Hepatocyte (in vitro differentiated cells): ENCODE results near the gene SMYD1. TPM values are rescaled to one million over a fixed set of nuclear protein-coding genes. Genes with fewer than 3 reads are reported as not detected.
A peak's percentile ranks its signal among the peaks of the same experiment; 100 is the strongest.

Experiments used
- DNase-seq: peaks from one replicate; pipeline ENCODE4 v3.0.0-alpha.2; 2016; ENCODE audit warnings: low spot score
- H2AFZ ChIP-seq: fragments of 200-600 bp; sonication (generic); 2 replicates; pipeline ENCODE4 v1.6.0; 2016; ENCODE audit warnings: antibody characterized with exemption, mild to moderate bottlenecking
- H3K27ac ChIP-seq: fragments of 200-600 bp; sonication (generic); 2 replicates; pipeline ENCODE4 v1.5.1; 2016; ENCODE audit warnings: mild to moderate bottlenecking
- H3K27me3 ChIP-seq: fragments of 200-600 bp; sonication (generic); 2 replicates; pipeline ENCODE4 v1.6.1; 2016
- H3K36me3 ChIP-seq: fragments of 200-600 bp; sonication (generic); replicated peaks from 2 replicates; pipeline ENCODE4 v1.5.1; 2016; ENCODE audit warnings: low read depth; ENCODE audit not compliant: insufficient read depth
- H3K4me1 ChIP-seq: fragments of 200-600 bp; sonication (generic); 2 replicates; pipeline ENCODE4 v1.5.1; 2016; ENCODE audit warnings: mild to moderate bottlenecking, moderate library complexity; ENCODE audit not compliant: insufficient read depth
- H3K4me2 ChIP-seq: fragments of 200-600 bp; sonication (generic); 2 replicates; pipeline ENCODE4 v1.6.0; 2016
- H3K4me3 ChIP-seq: fragments of 200-600 bp; sonication (generic); 2 replicates; pipeline ENCODE4 v1.5.1; 2016; ENCODE audit warnings: mild to moderate bottlenecking
- H3K79me2 ChIP-seq: fragments of 200-600 bp; sonication (generic); 2 replicates; pipeline ENCODE4 v1.6.0; 2017; ENCODE audit warnings: mild to moderate bottlenecking
- H3K9me2 ChIP-seq: fragments of 200-600 bp; sonication (generic); replicated peaks from 2 replicates; pipeline ENCODE4 v1.6.0; 2017; ENCODE audit warnings: mild to moderate bottlenecking; ENCODE audit not compliant: insufficient read depth
- H3K9me3 ChIP-seq: fragments of 200-600 bp; sonication (generic); 2 replicates; pipeline ENCODE4 v1.5.1; 2016; ENCODE audit warnings: low read depth, mild to moderate bottlenecking
- H4K20me1 ChIP-seq: fragments of 200-600 bp; sonication (generic); 2 replicates; pipeline ENCODE4 v1.6.0; 2016; ENCODE audit warnings: mild to moderate bottlenecking; ENCODE audit not compliant: insufficient read depth, poor library complexity, severe bottlenecking
- EZH2 ChIP-seq: fragments of 200-600 bp; sonication (generic); IDR thresholded peaks from 2 replicates; pipeline ENCODE4 v1.6.1; 2016; ENCODE audit warnings: antibody characterized with exemption, mild to moderate bottlenecking, borderline replicate concordance
- EZH2phosphoT487 ChIP-seq: fragments of 200-600 bp; sonication (generic); IDR thresholded peaks from one replicate; pipeline ENCODE4 v1.6.1; 2018; ENCODE audit warnings: antibody characterized with exemption, mild to moderate bottlenecking, low read depth, moderate library complexity; ENCODE audit not compliant: unreplicated experiment, severe bottlenecking
- WGBS: methylation state at CpG from one replicate; pipeline ENCODE4 v1.1.6; 2016; ENCODE audit warnings: low lambda C conversion rate; ENCODE audit errors: missing lambda C conversion rate; 5-methylcytosine and 5-hydroxymethylcytosine counted together
- polyA plus RNA-seq: library from polyadenylated mRNA; unstranded; fragments of >200 nt; fragmentation: Nextera tagmentation; extraction: Ambion mirVana; gene quantifications from 2 replicates; pipeline ENCODE4 v1.2.1, GENCODE V29; 2016
- total RNA-seq: library from RNA; depleted of rRNA; stranded (reverse); fragments of >200 nt; gene quantifications from 2 replicates; pipeline ENCODE4 v1.2.3, GENCODE V29; 2014
- TF ChIP-seq, protein P1 (sequence below): fragments of 200-600 bp; sonication (generic); IDR thresholded peaks from 2 replicates; pipeline ENCODE4 v1.5.1; 2016; ENCODE audit warnings: antibody characterized with exemption, mild to moderate bottlenecking; ENCODE audit not compliant: poor library complexity

The SMYD1 gene
- total and polyA plus RNA-seq, 2 experiments from 2014 or later, result 0.10 TPM; not detected in 1

DNA sequence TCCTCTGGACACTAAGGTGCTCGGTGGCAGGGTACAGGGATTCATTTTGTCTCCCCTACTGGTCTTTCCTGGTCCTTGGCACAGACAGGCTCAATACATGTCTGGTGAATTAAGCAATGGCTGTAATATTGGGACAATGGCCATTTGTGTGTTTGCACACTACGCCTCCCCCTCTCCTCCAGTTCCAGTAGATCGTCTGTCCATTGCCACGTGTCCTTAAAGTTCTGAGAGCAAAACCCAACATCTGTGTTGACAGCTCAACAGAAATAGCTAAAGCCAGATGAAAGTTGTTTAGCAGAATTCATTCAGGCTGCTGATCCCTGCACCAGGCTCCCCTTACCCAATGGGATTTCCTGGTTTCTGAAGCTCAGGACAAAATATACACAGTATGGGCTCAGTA, 69.2 kb downstream of the SMYD1 start:
- Histone ChIP-seq H3K27me3 (no peaks in the 10 kb centered on the region), H3K79me2 (no peaks in the 10 kb centered on the region), H2AFZ (no peak overlapping the region), H3K4me2 (no peak overlapping the region), H3K27ac (no peak overlapping the region), H3K4me3 (no peak overlapping the region), H3K36me3 (no peaks in the 10 kb centered on the region), H4K20me1 (no peaks in the 10 kb centered on the region), H3K4me1 (peaks cover 11% of the 10 kb centered on the region), H3K9me3 (no peaks in the 10 kb centered on the region), H3K9me2 (no peaks in the 10 kb centered on the region)
- DNase-seq, result no peak
- TF ChIP-seq, protein P1, sequence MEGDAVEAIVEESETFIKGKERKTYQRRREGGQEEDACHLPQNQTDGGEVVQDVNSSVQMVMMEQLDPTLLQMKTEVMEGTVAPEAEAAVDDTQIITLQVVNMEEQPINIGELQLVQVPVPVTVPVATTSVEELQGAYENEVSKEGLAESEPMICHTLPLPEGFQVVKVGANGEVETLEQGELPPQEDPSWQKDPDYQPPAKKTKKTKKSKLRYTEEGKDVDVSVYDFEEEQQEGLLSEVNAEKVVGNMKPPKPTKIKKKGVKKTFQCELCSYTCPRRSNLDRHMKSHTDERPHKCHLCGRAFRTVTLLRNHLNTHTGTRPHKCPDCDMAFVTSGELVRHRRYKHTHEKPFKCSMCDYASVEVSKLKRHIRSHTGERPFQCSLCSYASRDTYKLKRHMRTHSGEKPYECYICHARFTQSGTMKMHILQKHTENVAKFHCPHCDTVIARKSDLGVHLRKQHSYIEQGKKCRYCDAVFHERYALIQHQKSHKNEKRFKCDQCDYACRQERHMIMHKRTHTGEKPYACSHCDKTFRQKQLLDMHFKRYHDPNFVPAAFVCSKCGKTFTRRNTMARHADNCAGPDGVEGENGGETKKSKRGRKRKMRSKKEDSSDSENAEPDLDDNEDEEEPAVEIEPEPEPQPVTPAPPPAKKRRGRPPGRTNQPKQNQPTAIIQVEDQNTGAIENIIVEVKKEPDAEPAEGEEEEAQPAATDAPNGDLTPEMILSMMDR, result no peak
- TF ChIP-seq EZH2 (no peak), EZH2phosphoT487 (no peak)
- 85% methylated on average over 4 of the region's 4 CpGs for WGBS

DNA sequence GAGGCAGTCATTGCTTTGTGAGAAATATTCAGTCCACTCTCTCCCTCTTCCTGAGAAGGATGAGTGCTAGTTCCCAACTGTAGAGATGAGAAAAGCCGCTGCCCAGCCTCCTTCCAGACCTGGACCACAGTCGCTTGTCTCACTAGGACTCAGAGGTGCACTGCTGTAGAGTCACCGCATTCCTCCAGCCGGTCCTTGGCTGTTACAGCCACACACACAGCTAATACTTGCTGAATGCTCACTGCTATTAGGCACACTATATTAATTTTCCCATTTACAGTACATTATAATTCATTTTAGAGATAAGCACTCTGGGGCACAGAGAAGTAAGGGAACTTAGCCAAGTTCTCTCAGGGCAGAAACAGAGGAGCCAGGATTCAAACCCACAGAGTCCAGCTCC, 70.2 kb downstream of the SMYD1 start:
- no peaks in the 10 kb centered on the region for H3K79me2 ChIP-seq
- H4K20me1 ChIP-seq, result no peaks in the 10 kb centered on the region
- H3K27me3 ChIP-seq, result no peaks in the 10 kb centered on the region
- no peak overlapping the region for H3K27ac ChIP-seq
- H3K9me3 ChIP-seq, result no peaks in the 10 kb centered on the region
- H3K4me2 ChIP-seq, result no peak overlapping the region
- H3K4me1 ChIP-seq, result peaks cover 6% of the 10 kb centered on the region
- TF ChIP-seq, protein P1, result no peak
- TF ChIP-seq EZH2, result no peak
- TF ChIP-seq EZH2phosphoT487, result no peak
- no peak overlapping the region for H3K4me3 ChIP-seq
- H3K9me2 ChIP-seq, result no peaks in the 10 kb centered on the region
- no peak overlapping the region for H2AFZ ChIP-seq
- WGBS, result 86% methylated on average over 4 of the region's 4 CpGs
- DNase-seq, result no peak
- no peaks in the 10 kb centered on the region for H3K36me3 ChIP-seq

DNA sequence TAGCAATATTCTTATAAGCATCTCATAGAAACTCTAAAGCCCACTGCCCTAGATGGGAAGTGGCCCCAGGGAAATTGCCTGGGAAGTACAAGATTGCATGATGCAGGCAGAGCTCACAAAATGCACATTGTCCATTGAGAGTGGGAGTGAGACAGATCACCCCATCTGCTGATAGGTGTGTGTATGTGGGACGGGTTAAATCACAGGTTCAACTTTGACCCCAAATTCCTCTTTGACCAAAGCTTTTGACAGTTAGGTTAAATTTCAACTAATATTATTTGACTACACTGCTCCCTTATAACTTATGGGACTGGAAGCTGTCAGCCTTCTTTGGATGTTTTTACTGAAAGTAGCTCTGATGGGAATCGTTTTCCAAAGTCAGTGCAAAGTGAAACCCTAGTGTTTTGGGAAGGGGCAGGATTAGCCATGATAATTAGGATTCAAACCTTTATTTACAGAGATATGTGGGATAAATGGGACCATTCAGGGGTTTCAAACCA, 71.6 kb downstream of the SMYD1 start:
- Histone ChIP-seq H3K9me2 (no peaks in the 10 kb centered on the region), H3K36me3 (no peaks in the 10 kb centered on the region), H4K20me1 (no peaks in the 10 kb centered on the region), H3K27ac (peak overlapping the region; percentile 58), H3K4me3 (no peak overlapping the region), H3K27me3 (no peaks in the 10 kb centered on the region), H2AFZ (no peak overlapping the region), H3K4me2 (peak overlapping the region; percentile 43), H3K9me3 (no peaks in the 10 kb centered on the region), H3K4me1 (peaks cover 6% of the 10 kb centered on the region), H3K79me2 (no peaks in the 10 kb centered on the region)
- 60% methylated on average over 2 of the region's 2 CpGs for WGBS
- TF ChIP-seq EZH2phosphoT487 (no peak), EZH2 (no peak)
- TF ChIP-seq, protein P1, result no peak
- peak; percentile 33 for DNase-seq

DNA sequence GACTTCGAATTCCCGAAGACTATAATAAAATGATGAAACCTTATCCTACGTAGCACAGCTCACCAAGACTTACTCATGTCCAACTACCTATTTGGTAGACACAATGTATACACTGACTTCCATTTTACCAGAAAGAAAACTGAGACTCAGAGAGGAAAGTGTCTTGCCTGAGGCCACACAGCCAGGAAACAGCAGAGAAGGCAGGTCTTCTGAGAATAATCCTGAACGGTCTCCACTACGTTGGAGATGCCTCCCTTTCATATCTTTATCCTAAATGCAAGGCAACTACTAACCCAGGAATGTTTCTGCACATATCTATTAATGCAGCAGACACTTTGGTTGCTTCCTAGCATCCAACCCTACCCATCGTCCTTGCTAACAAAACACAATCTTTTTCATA, 72.2 kb downstream of the SMYD1 start:
- no peak for DNase-seq
- H4K20me1 ChIP-seq, result no peaks in the 10 kb centered on the region
- H2AFZ ChIP-seq, result no peak overlapping the region
- WGBS, result 83% methylated on average over 6 of the region's 6 CpGs
- H3K4me3 ChIP-seq, result no peak overlapping the region
- H3K4me2 ChIP-seq, result peak overlapping the region; percentile 43
- H3K36me3 ChIP-seq, result no peaks in the 10 kb centered on the region
- H3K79me2 ChIP-seq, result no peaks in the 10 kb centered on the region
- peaks cover 6% of the 10 kb centered on the region for H3K4me1 ChIP-seq
- H3K9me3 ChIP-seq, result no peaks in the 10 kb centered on the region
- H3K27me3 ChIP-seq, result no peaks in the 10 kb centered on the region
- TF ChIP-seq EZH2phosphoT487 (no peak), EZH2 (no peak)
- TF ChIP-seq, protein P1, result no peak
- no peaks in the 10 kb centered on the region for H3K9me2 ChIP-seq
- peak overlapping the region; percentile 26 for H3K27ac ChIP-seq
